Lower lobe of right lung (tissue), 2 donors: ENCODE results near the gene CCDC28B. TPM values are rescaled to one million over a fixed set of nuclear protein-coding genes. Genes with fewer than 3 reads are reported as not detected.

ENCODE experiments used
- ATAC-seq, 2 donors: fragments of 200-7000 bp; cut with Tn5 transposase; one replicate each; pipeline ENCODE4 v1.9.1; 2020 to 2022; ENCODE audit warnings: mild to moderate bottlenecking in 2 of 2, moderate library complexity in 2 of 2
- DNase-seq: peaks from one replicate; pipeline ENCODE4 v3.0.0-alpha.2; 2020
- H3K27ac ChIP-seq: fragments of 200-600 bp; one replicate; pipeline ENCODE4 v1.8.0; 2022
- H3K27me3 ChIP-seq: fragments of 200-600 bp; one replicate; pipeline ENCODE4 v1.8.0; 2022; ENCODE audit warnings: low read depth
- H3K36me3 ChIP-seq: fragments of 200-600 bp; one replicate; pipeline ENCODE4 v1.8.0; 2022; ENCODE audit warnings: mild to moderate bottlenecking
- H3K4me1 ChIP-seq: fragments of 200-600 bp; one replicate; pipeline ENCODE4 v1.8.0; 2022
- H3K4me3 ChIP-seq: fragments of 200-600 bp; one replicate; pipeline ENCODE4 v1.8.0; 2022; ENCODE audit warnings: mild to moderate bottlenecking
- H3K9me3 ChIP-seq: fragments of 200-600 bp; one replicate; pipeline ENCODE4 v1.8.0; 2022
- CTCF ChIP-seq: fragments of 200-600 bp; IDR thresholded peaks from one replicate; pipeline ENCODE4 v1.8.0; 2022; ENCODE audit warnings: antibody characterized with exemption, mild to moderate bottlenecking
- intact Hi-C: fragments of 100-400 bp; cut with DNase I; formaldehyde crosslinking; loops from one replicate; pipeline ENCODE4 v1.11.0; 2022
- total RNA-seq: library from RNA; stranded (reverse); fragmentation: NEBNext Ultra II Directional; extraction: Animal tissue kit (Norgen Biotek cat#: 25700); gene quantifications from one replicate; pipeline ENCODE4 v1.2.1, GENCODE V29; 2021
- donor health status: DM: no; HTN: yes; CAD: no; lungs with severe emphysema.

CCDC28B gene
- total RNA-seq, 1 donor from 2014 or later = 3.3 TPM

- Histone ChIP-seq H3K4me3 (no peak overlapping the region), H3K4me1 (peaks cover 41% of the 10 kb centered on the region), H3K36me3 (peaks cover 98% of the 10 kb centered on the region), H3K27me3 (no peaks in the 10 kb centered on the region), H3K27ac (no peak overlapping the region), H3K9me3 (no peaks in the 10 kb centered on the region)
- ATAC-seq (no peak), DNase-seq (no peak)
- intact Hi-C loops = no loop called here
- TF ChIP-seq CTCF = no peak
Measured at GRCh38 chr1:32186077-32186476, 14.3 kb upstream of the CCDC28B start.

GRCh38 chr1:32186491-32186890, 13.9 kb upstream of the CCDC28B start:
- Histone ChIP-seq H3K4me3 (no peak overlapping the region), H3K27ac (no peak overlapping the region), H3K36me3 (peaks cover 100% of the 10 kb centered on the region), H3K4me1 (peaks cover 36% of the 10 kb centered on the region), H3K9me3 (no peaks in the 10 kb centered on the region), H3K27me3 (no peaks in the 10 kb centered on the region)
- intact Hi-C loops = no loop called here
- no peak for ATAC-seq
- TF ChIP-seq CTCF = no peak
- no peak for DNase-seq

GRCh38 chr1:32187850-32188249, 12.5 kb upstream of the CCDC28B start:
- H3K27me3 ChIP-seq = no peaks in the 10 kb centered on the region
- H3K36me3 ChIP-seq = peaks cover 100% of the 10 kb centered on the region
- no peaks in the 10 kb centered on the region for H3K9me3 ChIP-seq
- TF ChIP-seq CTCF = no peak
- DNase-seq (no peak), ATAC-seq (no peak)
- no peak overlapping the region for H3K27ac ChIP-seq
- H3K4me3 ChIP-seq = no peak overlapping the region
- intact Hi-C loops = no loop called here
- peaks cover 23% of the 10 kb centered on the region for H3K4me1 ChIP-seq

- Histone ChIP-seq H3K9me3 (no peaks in the 10 kb centered on the region), H3K27me3 (no peaks in the 10 kb centered on the region), H3K36me3 (peaks cover 100% of the 10 kb centered on the region), H3K4me3 (no peak overlapping the region), H3K27ac (no peak overlapping the region), H3K4me1 (peaks cover 4% of the 10 kb centered on the region)
- ATAC-seq = no peak
- intact Hi-C loops = no loop called here
- DNase-seq = no peak
- no peak for TF ChIP-seq CTCF
Measured at GRCh38 chr1:32192220-32192948, 8.0 kb upstream of the CCDC28B start.

GRCh38 chr1:32194984-32195383, 5.4 kb upstream of the CCDC28B start:
- intact Hi-C loops = no loop called here
- Histone ChIP-seq H3K27ac (no peak overlapping the region), H3K27me3 (no peaks in the 10 kb centered on the region), H3K9me3 (no peaks in the 10 kb centered on the region), H3K4me1 (peaks cover 11% of the 10 kb centered on the region), H3K36me3 (peaks cover 84% of the 10 kb centered on the region), H3K4me3 (no peak overlapping the region)
- ATAC-seq = no peak
- TF ChIP-seq CTCF = no peak
- DNase-seq = no peak
